ENCODE results near the gene C1orf87.

DNA sequence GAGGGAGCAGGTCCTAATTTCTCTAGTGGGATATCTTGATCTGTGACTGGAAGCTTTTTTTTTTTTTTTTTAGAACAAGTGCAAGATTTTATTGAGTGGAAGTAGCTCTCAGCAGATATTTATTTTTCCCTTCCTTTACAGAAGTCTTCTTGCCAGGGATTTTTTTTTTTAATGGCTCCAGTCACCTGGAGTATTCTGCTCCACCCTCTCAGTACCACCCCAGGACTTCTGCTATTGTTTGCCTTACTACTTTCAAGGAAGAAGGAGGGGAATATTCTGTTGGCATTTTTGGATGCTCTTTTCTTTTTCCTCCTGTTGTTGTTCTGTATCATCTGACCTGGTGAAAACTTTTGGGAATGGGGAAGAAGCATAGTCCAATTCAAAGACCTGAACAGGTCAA, 123.9 kb downstream of the C1orf87 start:
- TF ChIP-seq GATA2 (IDR thresholded peaks at IDR 0.05; ENCODE audit: low read depth, low read length) (no peak), GATA3 (IDR thresholded peaks at IDR 0.05; ENCODE audit: low read depth, low read length) (no peak)

Data from SH-SY5Y (cell line).